ENCODE results near the gene OXSR1.
"Not testable (repeated sequence)": the region's sequence is repeated elsewhere in the genome, so short reads cannot be mapped to it uniquely, and the experiment has no call there.

Gene OXSR1

GRCh38 chr3:38204599-38205471 is 39.5 kb downstream of the OXSR1 start:
- no peak for DNase-seq
- in situ Hi-C loops (cut with MboI; ENCODE audit: low pct_unique_long_range_greater_than_20kb, low sequenced_read_pairs) = no loop called here

GRCh38 chr3:38205472-38205805 is 40.1 kb downstream of the OXSR1 start:
- no peak for DNase-seq
- in situ Hi-C loops (cut with MboI; ENCODE audit: low pct_unique_long_range_greater_than_20kb, low sequenced_read_pairs) = no loop called here

- peak; percentile 7 for DNase-seq
- in situ Hi-C loops (cut with MboI; ENCODE audit: low pct_unique_long_range_greater_than_20kb, low sequenced_read_pairs) = no loop called here
Observed at GRCh38 chr3:38207254-38208003, 42.1 kb downstream of the OXSR1 start.

- no peak for DNase-seq
- in situ Hi-C loops (cut with MboI; ENCODE audit: low pct_unique_long_range_greater_than_20kb, low sequenced_read_pairs) = no loop called here
Observed at GRCh38 chr3:38210141-38210757, 44.9 kb downstream of the OXSR1 start.

GRCh38 chr3:38212141-38212540 is 46.8 kb downstream of the OXSR1 start:
- in situ Hi-C loops (cut with MboI; ENCODE audit: low pct_unique_long_range_greater_than_20kb, low sequenced_read_pairs) = no loop called here
- DNase-seq = no peak

- in situ Hi-C loops (cut with MboI; ENCODE audit: low pct_unique_long_range_greater_than_20kb, low sequenced_read_pairs) = no loop called here
- DNase-seq = no peak
Observed at GRCh38 chr3:38214560-38214959, 49.2 kb downstream of the OXSR1 start.

- in situ Hi-C loops (cut with MboI; ENCODE audit: low pct_unique_long_range_greater_than_20kb, low sequenced_read_pairs) = no loop called here
- DNase-seq = no peak
Observed at GRCh38 chr3:38219609-38220197, 54.4 kb downstream of the OXSR1 start.

GRCh38 chr3:38221005-38221404 is 55.7 kb downstream of the OXSR1 start:
- DNase-seq = no peak
- in situ Hi-C loops (cut with MboI; ENCODE audit: low pct_unique_long_range_greater_than_20kb, low sequenced_read_pairs) = no loop called here

- peak; percentile 3 for DNase-seq
- in situ Hi-C loops (cut with MboI; ENCODE audit: low pct_unique_long_range_greater_than_20kb, low sequenced_read_pairs) = no loop called here
Observed at GRCh38 chr3:38222032-38222634, 56.8 kb downstream of the OXSR1 start.

GRCh38 chr3:38224357-38224756 is 59.0 kb downstream of the OXSR1 start:
- no peak for DNase-seq
- in situ Hi-C loops (cut with MboI; ENCODE audit: low pct_unique_long_range_greater_than_20kb, low sequenced_read_pairs) = no loop called here

- DNase-seq = no peak
- in situ Hi-C loops (cut with MboI; ENCODE audit: low pct_unique_long_range_greater_than_20kb, low sequenced_read_pairs) = no loop called here
Observed at GRCh38 chr3:38226273-38226672, 60.9 kb downstream of the OXSR1 start.

GRCh38 chr3:38227989-38228388 is 62.7 kb downstream of the OXSR1 start:
- in situ Hi-C loops (cut with MboI; ENCODE audit: low pct_unique_long_range_greater_than_20kb, low sequenced_read_pairs) = no loop called here
- DNase-seq = no peak

GRCh38 chr3:38229036-38229435 is 63.7 kb downstream of the OXSR1 start:
- DNase-seq = no peak
- in situ Hi-C loops (cut with MboI; ENCODE audit: low pct_unique_long_range_greater_than_20kb, low sequenced_read_pairs) = no loop called here

- no peak for DNase-seq
- in situ Hi-C loops (cut with MboI; ENCODE audit: low pct_unique_long_range_greater_than_20kb, low sequenced_read_pairs) = no loop called here
Observed at GRCh38 chr3:38232701-38233100, 67.4 kb downstream of the OXSR1 start.

- DNase-seq = no peak
- in situ Hi-C loops (cut with MboI; ENCODE audit: low pct_unique_long_range_greater_than_20kb, low sequenced_read_pairs) = no loop called here
Observed at GRCh38 chr3:38235466-38235865, 70.1 kb downstream of the OXSR1 start.

GRCh38 chr3:38238416-38239008 is 73.2 kb downstream of the OXSR1 start:
- DNase-seq = no peak
- in situ Hi-C loops (cut with MboI; ENCODE audit: low pct_unique_long_range_greater_than_20kb, low sequenced_read_pairs) = no loop called here

GRCh38 chr3:38242812-38243211 is 77.5 kb downstream of the OXSR1 start:
- DNase-seq; in situ Hi-C loops (cut with MboI; ENCODE audit: low pct_unique_long_range_greater_than_20kb, low sequenced_read_pairs): not testable (repeated sequence)

- no peak for DNase-seq
- in situ Hi-C loops (cut with MboI; ENCODE audit: low pct_unique_long_range_greater_than_20kb, low sequenced_read_pairs) = no loop called here
Observed at GRCh38 chr3:38245930-38246329, 80.6 kb downstream of the OXSR1 start.

Measured in KBM-7 (cell line).